Fibroblast of skin of abdomen (primary cell): ENCODE data around the gene SUSD6.

Experiments
- DNase-seq: peaks from one replicate; pipeline ENCODE4 v3.0.0-alpha.2; 2013

SUSD6 gene

GRCh38 chr14:69673578-69674305 is 62.3 kb downstream of the SUSD6 start:
- DNase-seq = no peak

GRCh38 chr14:69674546-69675244 is 63.3 kb downstream of the SUSD6 start:
- DNase-seq = no peak

GRCh38 chr14:69675245-69675583 is 63.8 kb downstream of the SUSD6 start:
- DNase-seq = no peak

- DNase-seq = no peak
Measured at GRCh38 chr14:69675877-69676416, 64.6 kb downstream of the SUSD6 start.

- no peak for DNase-seq
Measured at GRCh38 chr14:69676723-69677122, 65.3 kb downstream of the SUSD6 start.

GRCh38 chr14:69680297-69680696 is 68.9 kb downstream of the SUSD6 start:
- no peak for DNase-seq

GRCh38 chr14:69682136-69682535 is 70.7 kb downstream of the SUSD6 start:
- DNase-seq = no peak

GRCh38 chr14:69682621-69683263 is 71.3 kb downstream of the SUSD6 start:
- no peak for DNase-seq

GRCh38 chr14:69683971-69684370 is 72.6 kb downstream of the SUSD6 start:
- no peak for DNase-seq

- no peak for DNase-seq
Measured at GRCh38 chr14:69684461-69685217, 73.2 kb downstream of the SUSD6 start.

GRCh38 chr14:69685218-69685616 is 73.8 kb downstream of the SUSD6 start:
- DNase-seq = peak; percentile 12

GRCh38 chr14:69685716-69686115 is 74.3 kb downstream of the SUSD6 start:
- peak; percentile 51 for DNase-seq

- no peak for DNase-seq
Measured at GRCh38 chr14:69687606-69688298, 76.4 kb downstream of the SUSD6 start.

- no peak for DNase-seq
Measured at GRCh38 chr14:69688299-69688649, 76.9 kb downstream of the SUSD6 start.

- no peak for DNase-seq
Measured at GRCh38 chr14:69690042-69690441, 78.6 kb downstream of the SUSD6 start.

GRCh38 chr14:69692594-69692993 is 81.2 kb downstream of the SUSD6 start:
- DNase-seq = no peak

GRCh38 chr14:69693145-69693544 is 81.7 kb downstream of the SUSD6 start:
- DNase-seq = peak; percentile 10

GRCh38 chr14:69693801-69694729 is 82.7 kb downstream of the SUSD6 start:
- DNase-seq = no peak

- DNase-seq = no peak
Measured at GRCh38 chr14:69694730-69695281, 83.4 kb downstream of the SUSD6 start.

GRCh38 chr14:69695322-69696203 is 84.2 kb downstream of the SUSD6 start:
- peak; percentile 41 for DNase-seq
